Osteoblast (primary cell): ENCODE measurements around the gene STT3B. TPM values are rescaled to one million over a fixed set of nuclear protein-coding genes. Genes with fewer than 3 reads are reported as not detected.

Experiments used
- DNase-seq: peaks from one replicate; pipeline ENCODE4 v3.0.0; 2011; ENCODE audit warnings: low spot score, mixed read lengths; ENCODE audit not compliant: insufficient read length; ENCODE audit errors: missing footprints
- H2AFZ ChIP-seq: 2 replicates; pipeline ENCODE4 v1.6.0; 2011; ENCODE audit warnings: mild to moderate bottlenecking, low read length
- H3K27ac ChIP-seq: 2 replicates; pipeline ENCODE4 v1.5.1; 2011; ENCODE audit warnings: mild to moderate bottlenecking, low read depth, low read length, moderate library complexity
- H3K27me3 ChIP-seq: 2 replicates; pipeline ENCODE4 v1.6.0; 2012; ENCODE audit warnings: mild to moderate bottlenecking, control low read depth, inconsistent platforms, low read length, moderate library complexity; ENCODE audit not compliant: insufficient read depth
- H3K36me3 ChIP-seq: 2 replicates; pipeline ENCODE4 v1.5.1; 2011; ENCODE audit warnings: mild to moderate bottlenecking, low read length, control low read depth, moderate library complexity; ENCODE audit not compliant: insufficient read depth
- H3K4me1 ChIP-seq: 2 replicates; pipeline ENCODE4 v1.5.1; 2011; ENCODE audit warnings: mild to moderate bottlenecking, low read length, control low read depth, moderate library complexity; ENCODE audit not compliant: insufficient read depth
- H3K4me2 ChIP-seq: 2 replicates; pipeline ENCODE4 v1.6.0; 2011; ENCODE audit warnings: mild to moderate bottlenecking, low read length; ENCODE audit not compliant: insufficient read depth
- H3K4me3 ChIP-seq: fragments of 200-600 bp; sonication (generic); 3 replicates; pipeline ENCODE4 v1.5.1; 2012; ENCODE audit warnings: mild to moderate bottlenecking, low read length, inconsistent platforms; ENCODE audit not compliant: insufficient read depth
- H3K79me2 ChIP-seq: 2 replicates; pipeline ENCODE4 v1.6.0; 2012; ENCODE audit warnings: mild to moderate bottlenecking, low read length, control low read depth, inconsistent platforms; ENCODE audit not compliant: insufficient read depth
- H3K9me3 ChIP-seq: 2 replicates; pipeline ENCODE4 v1.5.1; 2011; ENCODE audit warnings: low read depth, low read length, control low read depth
- H4K20me1 ChIP-seq: 2 replicates; pipeline ENCODE4 v1.6.0; 2012; ENCODE audit warnings: mild to moderate bottlenecking, low read length, control low read depth; ENCODE audit not compliant: insufficient read depth
- total RNA-seq: library from RNA; depleted of rRNA; stranded (reverse); fragments of >200 nt; gene quantifications from 2 replicates; pipeline ENCODE4 v1.2.3, GENCODE V29; 2012
- TF ChIP-seq, protein P1 (sequence below): IDR thresholded peaks from 2 replicates; pipeline ENCODE4 v1.5.1; 2011; ENCODE audit warnings: mild to moderate bottlenecking, low read depth, low read length, moderate library complexity; ENCODE audit errors: extremely low read depth

STT3B gene
- total RNA-seq, 1 donor: 216 TPM

DNA sequence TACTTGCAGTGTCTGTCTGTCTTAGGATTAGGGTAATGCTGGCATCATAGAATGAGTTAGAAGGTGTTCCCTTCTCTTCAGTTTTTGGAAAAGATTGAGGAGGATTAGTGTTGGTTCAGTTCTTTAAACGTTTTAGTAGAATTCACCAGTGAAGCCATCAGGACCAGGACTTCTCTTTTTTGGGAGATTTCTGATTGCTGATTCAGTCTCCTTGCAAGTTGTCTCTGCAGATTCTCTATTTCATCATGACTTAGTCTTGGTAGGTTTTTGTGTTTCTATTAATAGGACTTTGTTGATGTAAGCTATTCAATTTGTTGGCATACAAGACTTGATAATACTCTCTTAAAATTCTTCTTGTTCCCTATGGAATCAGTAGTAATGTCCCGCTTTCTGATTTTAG lies 48.9 kb downstream of the STT3B start:
- H4K20me1 ChIP-seq: no peaks in the 10 kb centered on the region
- no peak overlapping the region for H3K4me3 ChIP-seq
- H3K4me1 ChIP-seq: no peaks in the 10 kb centered on the region
- no peaks in the 10 kb centered on the region for H3K9me3 ChIP-seq
- H2AFZ ChIP-seq: no peak overlapping the region
- H3K27ac ChIP-seq: no peak overlapping the region
- peaks cover 56% of the 10 kb centered on the region for H3K79me2 ChIP-seq
- peaks cover 4% of the 10 kb centered on the region for H3K36me3 ChIP-seq
- TF ChIP-seq, protein P1, sequence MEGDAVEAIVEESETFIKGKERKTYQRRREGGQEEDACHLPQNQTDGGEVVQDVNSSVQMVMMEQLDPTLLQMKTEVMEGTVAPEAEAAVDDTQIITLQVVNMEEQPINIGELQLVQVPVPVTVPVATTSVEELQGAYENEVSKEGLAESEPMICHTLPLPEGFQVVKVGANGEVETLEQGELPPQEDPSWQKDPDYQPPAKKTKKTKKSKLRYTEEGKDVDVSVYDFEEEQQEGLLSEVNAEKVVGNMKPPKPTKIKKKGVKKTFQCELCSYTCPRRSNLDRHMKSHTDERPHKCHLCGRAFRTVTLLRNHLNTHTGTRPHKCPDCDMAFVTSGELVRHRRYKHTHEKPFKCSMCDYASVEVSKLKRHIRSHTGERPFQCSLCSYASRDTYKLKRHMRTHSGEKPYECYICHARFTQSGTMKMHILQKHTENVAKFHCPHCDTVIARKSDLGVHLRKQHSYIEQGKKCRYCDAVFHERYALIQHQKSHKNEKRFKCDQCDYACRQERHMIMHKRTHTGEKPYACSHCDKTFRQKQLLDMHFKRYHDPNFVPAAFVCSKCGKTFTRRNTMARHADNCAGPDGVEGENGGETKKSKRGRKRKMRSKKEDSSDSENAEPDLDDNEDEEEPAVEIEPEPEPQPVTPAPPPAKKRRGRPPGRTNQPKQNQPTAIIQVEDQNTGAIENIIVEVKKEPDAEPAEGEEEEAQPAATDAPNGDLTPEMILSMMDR: no peak
- H3K4me2 ChIP-seq: no peak overlapping the region
- no peak for DNase-seq
- H3K27me3 ChIP-seq: no peaks in the 10 kb centered on the region

DNA sequence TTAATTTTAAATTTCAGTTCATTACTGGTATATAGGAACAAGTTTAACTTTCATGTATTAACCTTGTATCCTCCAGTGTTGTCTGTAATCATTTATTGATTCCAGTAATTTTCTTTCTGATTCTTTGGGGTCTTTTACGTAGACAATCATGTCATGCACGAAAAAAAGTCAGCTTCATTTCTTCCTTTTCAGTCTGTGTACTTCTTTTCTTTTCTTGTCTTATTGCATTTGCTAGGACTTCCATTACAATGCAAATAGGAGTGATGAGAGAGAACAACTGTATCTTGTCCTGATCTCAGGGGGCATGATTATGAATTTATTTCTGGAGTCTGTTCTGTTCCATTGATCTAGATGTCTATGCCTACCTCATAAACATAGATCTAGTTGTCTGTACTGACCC lies 56.5 kb downstream of the STT3B start:
- H3K4me3 ChIP-seq: no peak overlapping the region
- H3K4me1 ChIP-seq: no peaks in the 10 kb centered on the region
- H3K4me2 ChIP-seq: no peak overlapping the region
- H3K27ac ChIP-seq: no peak overlapping the region
- H3K79me2 ChIP-seq: peaks cover 78% of the 10 kb centered on the region
- TF ChIP-seq, protein P1: no peak
- H3K9me3 ChIP-seq: no peaks in the 10 kb centered on the region
- H2AFZ ChIP-seq: no peak overlapping the region
- no peaks in the 10 kb centered on the region for H3K27me3 ChIP-seq
- no peak for DNase-seq
- H3K36me3 ChIP-seq: no peaks in the 10 kb centered on the region
- no peaks in the 10 kb centered on the region for H4K20me1 ChIP-seq

DNA sequence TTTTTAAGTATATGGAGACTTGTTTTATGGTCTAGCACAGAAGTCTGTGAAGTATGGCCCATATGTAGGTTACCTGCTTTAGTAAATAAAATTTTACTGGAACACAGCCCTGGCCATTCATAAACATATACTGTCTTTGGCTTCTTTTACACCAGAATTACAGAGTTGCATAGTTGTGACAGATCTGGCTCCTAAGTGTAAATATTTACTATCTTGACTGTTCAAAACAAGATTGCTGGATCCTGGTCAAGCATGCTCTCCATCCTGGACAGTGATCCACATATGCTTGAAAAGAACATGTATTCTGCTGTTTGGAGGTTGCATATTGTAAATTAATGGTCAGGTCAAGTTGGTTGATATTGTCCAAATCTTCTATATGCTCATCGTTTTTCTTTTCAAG lies 57.9 kb downstream of the STT3B start:
- H3K4me3 ChIP-seq: no peak overlapping the region
- no peak overlapping the region for H3K4me2 ChIP-seq
- no peaks in the 10 kb centered on the region for H3K27me3 ChIP-seq
- H3K36me3 ChIP-seq: peaks cover 7% of the 10 kb centered on the region
- H3K4me1 ChIP-seq: no peaks in the 10 kb centered on the region
- DNase-seq: no peak
- H3K9me3 ChIP-seq: no peaks in the 10 kb centered on the region
- TF ChIP-seq, protein P1: no peak
- peaks cover 2% of the 10 kb centered on the region for H4K20me1 ChIP-seq
- H2AFZ ChIP-seq: no peak overlapping the region
- H3K27ac ChIP-seq: no peak overlapping the region
- H3K79me2 ChIP-seq: peaks cover 79% of the 10 kb centered on the region

DNA sequence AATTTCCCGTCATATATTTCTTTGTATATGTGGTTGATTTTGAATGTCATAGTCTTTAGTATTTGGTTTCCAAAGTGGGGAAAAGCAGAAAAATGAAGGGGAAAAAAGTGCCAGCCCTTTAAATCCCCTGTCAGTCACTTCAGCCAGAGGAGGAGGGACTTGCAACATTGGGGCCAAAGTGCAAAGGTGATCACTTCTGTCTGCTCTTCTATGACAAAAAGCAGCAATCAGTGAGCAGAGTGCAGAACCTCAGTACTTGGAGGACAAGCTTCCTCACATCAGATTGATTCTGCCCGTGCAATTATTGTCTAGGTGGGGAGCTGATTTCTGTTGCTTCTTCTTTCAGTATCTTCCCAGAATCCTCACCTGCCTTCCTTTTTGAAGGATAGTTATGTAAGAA lies 60.0 kb downstream of the STT3B start:
- Histone ChIP-seq H4K20me1 (peaks cover 4% of the 10 kb centered on the region), H3K27me3 (no peaks in the 10 kb centered on the region), H2AFZ (no peak overlapping the region), H3K4me2 (no peak overlapping the region), H3K4me1 (no peaks in the 10 kb centered on the region), H3K9me3 (no peaks in the 10 kb centered on the region), H3K27ac (no peak overlapping the region), H3K36me3 (peaks cover 7% of the 10 kb centered on the region), H3K4me3 (no peak overlapping the region), H3K79me2 (peaks cover 63% of the 10 kb centered on the region)
- DNase-seq: no peak
- TF ChIP-seq, protein P1: no peak
